Right lobe of liver (tissue), 6 donors: ENCODE data around the gene INAFM2. TPM values are rescaled to one million over a fixed set of nuclear protein-coding genes. Genes with fewer than 3 reads are reported as not detected.
A peak's percentile ranks its signal among the peaks of the same experiment; 100 is the strongest.

Experiments
- ATAC-seq, 4 donors: fragments of 200-7000 bp; cut with Tn5 transposase; one replicate each; pipeline ENCODE4 v1.9.1; 2020; ENCODE audit warnings: mild to moderate bottlenecking in 4 of 4, moderate library complexity in 4 of 4
- DNase-seq, 3 donors: peaks; one replicate each; pipeline ENCODE4 v3.0.0-alpha.2; 2020
- H3K27ac ChIP-seq, 3 donors: fragments of 200-600 bp; one replicate each; pipeline ENCODE4 v1.8.0; 2022
- H3K27me3 ChIP-seq, 2 donors: fragments of 200-600 bp; one replicate each; pipeline ENCODE4 v1.8.0; 2022
- H3K36me3 ChIP-seq, 4 donors: fragments of 200-600 bp; sonication (generic) in 1 of 4; one replicate each; pipeline versions ENCODE4 v1.5.1 to v1.8.0; 2017 to 2022; ENCODE audit warnings: control low read depth in 1 of 4
- H3K4me1 ChIP-seq, 4 donors: fragments of 200-600 bp; sonication (generic) in 1 of 4; one replicate each; pipeline versions ENCODE4 v1.5.1 to v1.8.0; 2017 to 2022; ENCODE audit warnings: control low read depth in 1 of 4
- H3K4me3 ChIP-seq, 3 donors: fragments of 200-600 bp; one replicate each; pipeline ENCODE4 v1.8.0; 2022
- H3K9me3 ChIP-seq, 4 donors: fragments of 200-600 bp; sonication (generic) in 1 of 4; one replicate each; pipeline versions ENCODE4 v1.5.1 to v1.8.0; 2017 to 2022; ENCODE audit warnings: control low read depth in 1 of 4
- CTCF ChIP-seq, 4 donors: fragments of 200-600 bp in 3 of 4; fragments of 450-650 bp in 1 of 4; IDR thresholded peaks; one replicate each; pipeline versions ENCODE4 v1.5.1 to v1.8.0; 2016 to 2022; ENCODE audit warnings: antibody characterized with exemption in 4 of 4, mild to moderate bottlenecking in 2 of 4
- POLR2A ChIP-seq: fragments of 450-650 bp; IDR thresholded peaks from one replicate; pipeline ENCODE4 v1.6.1; 2017; ENCODE audit warnings: antibody characterized with exemption, mild to moderate bottlenecking
- WGBS: methylation state at CpG from one replicate; pipeline ENCODE4 v1.1.6; 2018; ENCODE audit warnings: low coverage, low lambda C conversion rate; ENCODE audit not compliant: insufficient coverage; ENCODE audit errors: missing lambda C conversion rate; 5-methylcytosine and 5-hydroxymethylcytosine counted together
- intact Hi-C, 2 donors: fragments of 100-400 bp; cut with DNase I; formaldehyde crosslinking; loops; one replicate each; pipeline versions ENCODE4 v1.11.2 to v1.14.1; 2022
- total RNA-seq, 6 experiments: library from RNA; depleted of rRNA in 2 of 6; stranded (reverse); fragments of >200 nt in 2 of 6; fragmentation: NEBNext Ultra II Directional in 3 of 6; extraction: Animal tissue kit (Norgen Biotek cat#: 25700) in 3 of 6; gene quantifications; one replicate each; pipeline versions ENCODE4 v1.1.0 to v1.2.4, GENCODE V29; 2016 to 2023
- donor health status: DM: no; HTN: yes; CAD: no.
- donor health status: DM: no; HTN: no; CAD: no.
- donor health status: DM: no; HTN: no; CAD: no.
- donor health status: DM: no; HTN: yes; CAD: no.
- donor health status: DM: no; HTN: yes; CAD: no.

The INAFM2 gene
- total RNA-seq, 6 experiments from 2014 or later = 4.6 to 8.7 (median 5.8) TPM

- ATAC-seq (peak; percentile 82 to 88 (median 86)), DNase-seq (peak; percentile 72 to 94 (median 93))
- peak overlapping the region in 1 of 3 donors; percentile 60 for H3K27ac ChIP-seq
- TF ChIP-seq POLR2A = no peak
- no peak for TF ChIP-seq CTCF (IDR thresholded peaks at IDR 0.05)
- intact Hi-C loops = no loop called here
- H3K4me1 ChIP-seq = peaks cover 0 to 18% (median 2%) of the 10 kb centered on the region in 4 donors
- 38% methylated on average over 5 of the region's 5 CpGs for WGBS
- no peaks in the 10 kb centered on the region for H3K9me3 ChIP-seq
- no peak overlapping the region for H3K4me3 ChIP-seq
- H3K36me3 ChIP-seq = no peaks in the 10 kb centered on the region
- H3K27me3 ChIP-seq = no peaks in the 10 kb centered on the region
Observed at GRCh38 chr15:40353697-40354096, 30.2 kb downstream of the INAFM2 start.

- Histone ChIP-seq H3K4me3 (no peak overlapping the region), H3K27ac (peak overlapping the region in 1 of 3 donors; percentile 60), H3K27me3 (no peaks in the 10 kb centered on the region), H3K36me3 (no peaks in the 10 kb centered on the region), H3K9me3 (no peaks in the 10 kb centered on the region), H3K4me1 (peaks cover 0 to 18% (median 2%) of the 10 kb centered on the region in 4 donors)
- WGBS = 44% methylated on average over 6 of the region's 9 CpGs
- DNase-seq = no peak
- TF ChIP-seq POLR2A (no peak), CTCF (IDR thresholded peaks at IDR 0.05) (peak in 2 of 4 donors; percentile 10)
- intact Hi-C loops = no loop called here
- no peak for ATAC-seq
Observed at GRCh38 chr15:40354408-40355171, 31.1 kb downstream of the INAFM2 start.

- DNase-seq = no peak
- Histone ChIP-seq H3K4me3 (no peak overlapping the region), H3K27ac (no peak overlapping the region), H3K27me3 (no peaks in the 10 kb centered on the region), H3K36me3 (no peaks in the 10 kb centered on the region), H3K4me1 (peaks cover 0 to 18% (median 2%) of the 10 kb centered on the region in 4 donors), H3K9me3 (no peaks in the 10 kb centered on the region)
- intact Hi-C loops = no loop called here
- no CpG with 5 or more reads among the region's 5 CpGs for WGBS
- TF ChIP-seq CTCF (IDR thresholded peaks at IDR 0.05) (no peak), POLR2A (no peak)
- no peak for ATAC-seq
Observed at GRCh38 chr15:40355976-40356585, 32.6 kb downstream of the INAFM2 start.

GRCh38 chr15:40357246-40357645 lies 33.8 kb downstream of the INAFM2 start:
- no peaks in the 10 kb centered on the region for H3K36me3 ChIP-seq
- ATAC-seq (no peak), DNase-seq (no peak)
- no peak overlapping the region for H3K4me3 ChIP-seq
- no peak overlapping the region for H3K27ac ChIP-seq
- H3K9me3 ChIP-seq = no peaks in the 10 kb centered on the region
- intact Hi-C loops = no loop called here
- WGBS = 44% methylated on average over 1 of the region's 1 CpG
- no peaks in the 10 kb centered on the region for H3K27me3 ChIP-seq
- TF ChIP-seq POLR2A (no peak), CTCF (IDR thresholded peaks at IDR 0.05) (no peak)
- peaks cover 0 to 18% (median 2%) of the 10 kb centered on the region in 4 donors for H3K4me1 ChIP-seq
